ENCODE data around the gene HDAC4. TPM values are rescaled to one million over a fixed set of nuclear protein-coding genes. Genes with fewer than 3 reads are reported as not detected.

The HDAC4 gene
- polyA plus RNA-seq, 1 donor (not counting 4 experiments of a cell fraction or from before 2014, with no cell fraction given) = 2.9 TPM

- peaks cover 0 to 5% of the 10 kb centered on the region in 2 experiments for H3K36me3 ChIP-seq (ENCODE audit: control insufficient read depth in 2 of 2, extremely low read depth in 1 of 2, insufficient read depth in 2 of 2, low read length in 2 of 2)
- H4K20me1 ChIP-seq (ENCODE audit: control insufficient read depth, extremely low read depth, insufficient read depth, low read length) = no peaks in the 10 kb centered on the region
- H3K9me3 ChIP-seq (ENCODE audit: control insufficient read depth, low read depth, low read length) = no peaks in the 10 kb centered on the region
- no peaks in the 10 kb centered on the region for H3K27me3 ChIP-seq (ENCODE audit: control insufficient read depth, extremely low read depth, insufficient read depth, low read length)
- TF ChIP-seq EZH2 (IDR thresholded peaks at IDR 0.05; ENCODE audit: low read length) = no peak
- no peak for TF ChIP-seq CTCF (optimal IDR thresholded peaks at IDR 0.05 in 1 of 3, IDR thresholded peaks at IDR 0.05 in 1 of 3, conservative IDR thresholded peaks at IDR 0.05 in 1 of 3; ENCODE audit: extremely low read depth in 1 of 3, insufficient read depth in 2 of 3, low read length in 3 of 3)
- H3K4me3 ChIP-seq (ENCODE audit: control insufficient read depth in 2 of 3, extremely low read depth in 1 of 3, insufficient read depth in 2 of 3, low read depth in 1 of 3, low read length in 3 of 3) = no peak overlapping the region
- H3K9ac ChIP-seq (ENCODE audit: control insufficient read depth, extremely low read depth, insufficient read depth, low read length) = no peak overlapping the region
- DNase-seq (ENCODE audit: low read depth, low spot score) (no peak), FAIRE-seq (no peak)
- H2AFZ ChIP-seq (ENCODE audit: control insufficient read depth, low read length) = no peak overlapping the region
- H3K4me1 ChIP-seq (ENCODE audit: control insufficient read depth, extremely low read depth, insufficient read depth, low read length) = no peaks in the 10 kb centered on the region
- H3K79me2 ChIP-seq (ENCODE audit: control insufficient read depth, insufficient read depth, low read length) = no peaks in the 10 kb centered on the region
- H3K4me2 ChIP-seq (ENCODE audit: control insufficient read depth, extremely low read depth, insufficient read depth, low read depth, low read length) = no peak overlapping the region
- dilution Hi-C loops (cut with MboI; ENCODE audit: extremely low pct_ligation_motif_present, low sequenced_read_pairs) = no loop called here
- H3K9me1 ChIP-seq (ENCODE audit: control insufficient read depth, extremely low read depth, insufficient read depth, low read length) = no peaks in the 10 kb centered on the region
- H3K27ac ChIP-seq (ENCODE audit: control insufficient read depth, insufficient read depth, low read length) = no peak overlapping the region
These were observed 61.6 kb downstream of the HDAC4 start for GRCh38 chr2:239339241-239339640.

- TF ChIP-seq EZH2 (IDR thresholded peaks at IDR 0.05; ENCODE audit: low read length) (no peak), CTCF (optimal IDR thresholded peaks at IDR 0.05 in 1 of 3, IDR thresholded peaks at IDR 0.05 in 1 of 3, conservative IDR thresholded peaks at IDR 0.05 in 1 of 3; ENCODE audit: extremely low read depth in 1 of 3, insufficient read depth in 2 of 3, low read length in 3 of 3) (no peak)
These were observed 62.8 kb downstream of the HDAC4 start for GRCh38 chr2:239337877-239338484.

More at GRCh38 chr2:239337877-239338484, 62.8 kb downstream of the HDAC4 start:
- Histone ChIP-seq H3K4me3 (ENCODE audit: control insufficient read depth in 2 of 3, extremely low read depth in 1 of 3, insufficient read depth in 2 of 3, low read depth in 1 of 3, low read length in 3 of 3) (no peak overlapping the region), H3K9ac (ENCODE audit: control insufficient read depth, extremely low read depth, insufficient read depth, low read length) (no peak overlapping the region), H3K36me3 (ENCODE audit: control insufficient read depth in 2 of 2, extremely low read depth in 1 of 2, insufficient read depth in 2 of 2, low read length in 2 of 2) (no peaks in the 10 kb centered on the region), H3K9me1 (ENCODE audit: control insufficient read depth, extremely low read depth, insufficient read depth, low read length) (no peaks in the 10 kb centered on the region), H3K27ac (ENCODE audit: control insufficient read depth, insufficient read depth, low read length) (no peak overlapping the region), H3K4me1 (ENCODE audit: control insufficient read depth, extremely low read depth, insufficient read depth, low read length) (no peaks in the 10 kb centered on the region), H3K4me2 (ENCODE audit: control insufficient read depth, extremely low read depth, insufficient read depth, low read depth, low read length) (no peak overlapping the region), H3K9me3 (ENCODE audit: control insufficient read depth, low read depth, low read length) (no peaks in the 10 kb centered on the region), H4K20me1 (ENCODE audit: control insufficient read depth, extremely low read depth, insufficient read depth, low read length) (no peaks in the 10 kb centered on the region), H2AFZ (ENCODE audit: control insufficient read depth, low read length) (no peak overlapping the region), H3K27me3 (ENCODE audit: control insufficient read depth, extremely low read depth, insufficient read depth, low read length) (no peaks in the 10 kb centered on the region), H3K79me2 (ENCODE audit: control insufficient read depth, insufficient read depth, low read length) (no peaks in the 10 kb centered on the region)
- DNase-seq (ENCODE audit: low read depth, low spot score) = no peak
- no peak for FAIRE-seq
- dilution Hi-C loops (cut with MboI; ENCODE audit: extremely low pct_ligation_motif_present, low sequenced_read_pairs) = no loop called here
